A549 (cell line): ENCODE measurements around the gene SELENOW.

ENCODE experiments used
- CHD4 ChIP-seq: fragments of 200-600 bp; sonication (generic); IDR thresholded peaks from 2 replicates; pipeline ENCODE4 v1.6.1; 2016; ENCODE audit warnings: antibody characterized with exemption, mild to moderate bottlenecking, borderline replicate concordance
- HOXB13 ChIP-seq: fragments of 250-450 bp; sonication (Bioruptor Pico); IDR thresholded peaks from 2 replicates; pipeline ENCODE4 v1.5.0; 2020; ENCODE audit warnings: low read depth, mild to moderate bottlenecking, moderate library complexity
- KDM1A ChIP-seq: fragments of 200-600 bp; sonication (generic); IDR thresholded peaks from 2 replicates; pipeline ENCODE4 v1.6.1; 2016; ENCODE audit warnings: low read depth, mild to moderate bottlenecking
- POLR2A ChIP-seq: IDR thresholded peaks from 2 replicates; pipeline ENCODE4 v1.6.1; 2012; ENCODE audit warnings: mild to moderate bottlenecking, low read length
- RFX5 ChIP-seq: fragments of 450-650 bp; IDR thresholded peaks from 2 replicates; pipeline ENCODE4 v1.7.1; 2014; ENCODE audit warnings: antibody characterized with exemption, mild to moderate bottlenecking, moderate library complexity
- ZC3H11A ChIP-seq: fragments of 450-650 bp; IDR thresholded peaks from 2 replicates; pipeline ENCODE4 v1.6.1; 2014; ENCODE audit warnings: antibody characterized with exemption, mild to moderate bottlenecking
- TF ChIP-seq, protein P1 (sequence below): fragments of >200 bp; sonication (Bioruptor Twin); formaldehyde crosslinking; IDR thresholded peaks from 3 replicates; pipeline ENCODE4 v1.5.1; 2016
- TF ChIP-seq, protein P2 (sequence below): fragments of >200 bp; sonication (Bioruptor Twin); formaldehyde crosslinking; IDR thresholded peaks from 3 replicates; pipeline ENCODE4 v1.6.1; 2016

DNA sequence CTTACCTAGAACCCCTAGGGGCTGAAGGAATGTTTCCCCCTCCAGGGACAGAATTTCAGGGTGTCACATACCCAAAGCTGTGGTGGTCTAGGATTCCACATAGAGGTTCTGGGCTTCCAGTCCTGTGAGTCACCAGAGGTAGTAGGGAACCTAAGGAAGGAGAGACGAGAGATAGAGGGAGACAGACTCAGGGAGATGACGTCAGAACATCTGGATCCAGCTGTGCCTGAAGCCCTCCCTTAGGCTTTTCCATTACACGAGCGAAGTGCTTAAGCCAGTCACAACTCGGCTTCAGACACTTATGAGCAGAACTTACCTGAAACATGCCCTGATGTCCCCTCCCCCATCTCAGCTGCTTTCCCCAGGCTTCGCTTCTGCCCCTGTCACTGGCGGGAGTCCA is 11.8 kb upstream of the SELENOW start:
- TF ChIP-seq RFX5: no peak
- no peak for TF ChIP-seq HOXB13 (CRISPR knock-in tag)
- TF ChIP-seq KDM1A: no peak
- TF ChIP-seq, protein P1, sequence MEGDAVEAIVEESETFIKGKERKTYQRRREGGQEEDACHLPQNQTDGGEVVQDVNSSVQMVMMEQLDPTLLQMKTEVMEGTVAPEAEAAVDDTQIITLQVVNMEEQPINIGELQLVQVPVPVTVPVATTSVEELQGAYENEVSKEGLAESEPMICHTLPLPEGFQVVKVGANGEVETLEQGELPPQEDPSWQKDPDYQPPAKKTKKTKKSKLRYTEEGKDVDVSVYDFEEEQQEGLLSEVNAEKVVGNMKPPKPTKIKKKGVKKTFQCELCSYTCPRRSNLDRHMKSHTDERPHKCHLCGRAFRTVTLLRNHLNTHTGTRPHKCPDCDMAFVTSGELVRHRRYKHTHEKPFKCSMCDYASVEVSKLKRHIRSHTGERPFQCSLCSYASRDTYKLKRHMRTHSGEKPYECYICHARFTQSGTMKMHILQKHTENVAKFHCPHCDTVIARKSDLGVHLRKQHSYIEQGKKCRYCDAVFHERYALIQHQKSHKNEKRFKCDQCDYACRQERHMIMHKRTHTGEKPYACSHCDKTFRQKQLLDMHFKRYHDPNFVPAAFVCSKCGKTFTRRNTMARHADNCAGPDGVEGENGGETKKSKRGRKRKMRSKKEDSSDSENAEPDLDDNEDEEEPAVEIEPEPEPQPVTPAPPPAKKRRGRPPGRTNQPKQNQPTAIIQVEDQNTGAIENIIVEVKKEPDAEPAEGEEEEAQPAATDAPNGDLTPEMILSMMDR: no peak
- no peak for TF ChIP-seq POLR2A
- TF ChIP-seq ZC3H11A: no peak
- no peak for TF ChIP-seq CHD4
- TF ChIP-seq, protein P2, sequence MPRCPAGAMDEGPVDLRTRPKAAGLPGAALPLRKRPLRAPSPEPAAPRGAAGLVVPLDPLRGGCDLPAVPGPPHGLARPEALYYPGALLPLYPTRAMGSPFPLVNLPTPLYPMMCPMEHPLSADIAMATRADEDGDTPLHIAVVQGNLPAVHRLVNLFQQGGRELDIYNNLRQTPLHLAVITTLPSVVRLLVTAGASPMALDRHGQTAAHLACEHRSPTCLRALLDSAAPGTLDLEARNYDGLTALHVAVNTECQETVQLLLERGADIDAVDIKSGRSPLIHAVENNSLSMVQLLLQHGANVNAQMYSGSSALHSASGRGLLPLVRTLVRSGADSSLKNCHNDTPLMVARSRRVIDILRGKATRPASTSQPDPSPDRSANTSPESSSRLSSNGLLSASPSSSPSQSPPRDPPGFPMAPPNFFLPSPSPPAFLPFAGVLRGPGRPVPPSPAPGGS: no peak
